ENCODE measurements around the gene MIDN.
"Not testable (repeated sequence)": the region's sequence is repeated elsewhere in the genome, so short reads cannot be mapped to it uniquely, and the experiment has no call there.

Gene MIDN

DNA sequence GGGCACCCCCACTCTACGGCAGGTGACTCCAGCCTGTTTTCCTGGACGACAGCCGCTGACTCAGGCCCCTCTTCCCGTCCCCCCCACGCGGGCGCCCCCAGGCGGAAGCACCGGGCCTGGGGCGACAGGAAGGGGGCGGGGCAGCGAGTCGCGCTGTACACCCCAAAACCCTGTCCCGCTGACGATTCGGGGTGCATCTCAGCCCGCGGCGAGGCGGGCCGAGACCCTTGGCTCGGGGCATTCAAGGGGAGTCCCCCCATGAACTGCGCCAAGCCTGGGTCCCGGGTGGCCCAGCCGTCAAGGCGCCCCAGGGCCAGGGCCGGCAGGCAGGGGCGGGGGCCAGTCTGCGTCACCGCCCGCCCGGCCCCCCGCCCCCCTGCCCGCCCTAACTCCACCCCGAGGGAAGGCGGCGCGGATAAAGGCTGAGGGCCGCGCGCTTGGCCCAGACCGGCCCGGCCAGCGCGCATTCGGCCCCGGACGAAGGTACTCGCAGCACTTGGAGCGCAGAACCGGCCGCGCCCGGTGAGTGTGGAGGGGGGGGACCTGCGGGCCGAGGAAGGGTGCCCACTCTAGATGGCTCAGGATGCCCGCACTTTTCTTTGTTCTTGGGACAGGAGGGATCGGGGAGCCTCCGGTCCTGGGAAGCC lies at the start of gene MIDN:
Gene MIDN (plus strand): TSS at position 445 of the 647 bp plus-strand sequence. CDS start 1,714 bp downstream, outside the sequence.
- DNase-seq (ENCODE audit: low spot score), result peak; percentile 90
- TF ChIP-seq CTCF (IDR thresholded peaks at IDR 0.05; ENCODE audit: extremely low read depth, missing control alignments), result peak; percentile 44

GRCh38 chr19:1199531-1199930 lies 48.9 kb upstream of the MIDN start:
- TF ChIP-seq CTCF (IDR thresholded peaks at IDR 0.05; ENCODE audit: extremely low read depth, missing control alignments), result no peak
- DNase-seq (ENCODE audit: low spot score), result no peak

DNA sequence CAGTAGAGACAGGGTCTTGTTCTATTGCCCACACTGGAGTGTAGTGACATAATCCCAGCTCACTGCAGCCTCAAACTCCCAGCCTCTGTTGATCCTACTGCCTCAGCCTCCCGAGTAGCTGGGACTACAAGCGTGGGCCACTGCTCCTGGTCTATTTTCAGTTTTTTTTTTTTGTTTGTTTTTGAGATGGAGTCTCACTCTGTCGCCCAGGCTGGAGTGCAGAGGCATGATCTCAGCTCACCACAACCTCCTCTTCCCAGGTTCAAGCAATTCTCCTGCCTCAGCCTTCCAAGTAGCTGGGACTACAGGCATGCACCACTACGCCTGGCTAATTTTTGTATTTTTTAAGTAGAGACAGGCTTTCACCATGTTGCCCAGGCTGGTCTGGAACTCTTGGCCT lies 47.8 kb upstream of the MIDN start:
- DNase-seq (ENCODE audit: low spot score), result not testable (repeated sequence)

- peak; percentile 100 for DNase-seq (ENCODE audit: low spot score)
- TF ChIP-seq CTCF (IDR thresholded peaks at IDR 0.05; ENCODE audit: extremely low read depth, missing control alignments), result no peak
Observed at GRCh38 chr19:1205114-1206099, 43.0 kb upstream of the MIDN start, which contains the start of gene STK11. STK11 (plus strand) TSS chr19:1205778; CDS start chr19:1206914, 1,136 bp downstream.

DNA sequence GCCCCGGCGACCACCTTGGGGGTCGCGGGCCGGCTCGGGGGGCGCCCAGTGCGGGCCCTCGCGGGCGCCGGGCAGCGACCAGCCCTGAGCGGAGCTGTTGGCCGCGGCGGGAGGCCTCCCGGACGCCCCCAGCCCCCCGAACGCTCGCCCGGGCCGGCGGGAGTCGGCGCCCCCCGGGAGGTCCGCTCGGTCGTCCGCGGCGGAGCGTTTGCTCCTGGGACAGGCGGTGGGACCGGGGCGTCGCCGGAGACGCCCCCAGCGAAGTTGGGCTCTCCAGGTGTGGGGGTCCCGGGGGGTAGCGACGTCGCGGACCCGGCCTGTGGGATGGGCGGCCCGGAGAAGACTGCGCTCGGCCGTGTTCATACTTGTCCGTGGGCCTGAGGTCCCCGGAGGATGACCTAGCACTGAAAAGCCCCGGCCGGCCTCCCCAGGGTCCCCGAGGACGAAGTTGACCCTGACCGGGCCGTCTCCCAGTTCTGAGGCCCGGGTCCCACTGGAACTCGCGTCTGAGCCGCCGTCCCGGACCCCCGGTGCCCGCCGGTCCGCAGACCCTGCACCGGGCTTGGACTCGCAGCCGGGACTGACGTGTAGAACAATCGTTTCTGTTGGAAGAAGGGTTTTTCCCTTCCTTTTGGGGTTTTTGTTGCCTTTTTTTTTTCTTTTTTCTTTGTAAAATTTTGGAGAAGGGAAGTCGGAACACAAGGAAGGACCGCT lies 42.1 kb upstream of the MIDN start:
- DNase-seq (ENCODE audit: low spot score), result no peak
- TF ChIP-seq CTCF (IDR thresholded peaks at IDR 0.05; ENCODE audit: extremely low read depth, missing control alignments), result no peak

- TF ChIP-seq CTCF (IDR thresholded peaks at IDR 0.05; ENCODE audit: extremely low read depth, missing control alignments), result no peak
- no peak for DNase-seq (ENCODE audit: low spot score)
Observed at GRCh38 chr19:1206864-1207450, 41.4 kb upstream of the MIDN start.

GRCh38 chr19:1208830-1209229 lies 39.6 kb upstream of the MIDN start:
- not testable (repeated sequence) for DNase-seq (ENCODE audit: low spot score)

DNA sequence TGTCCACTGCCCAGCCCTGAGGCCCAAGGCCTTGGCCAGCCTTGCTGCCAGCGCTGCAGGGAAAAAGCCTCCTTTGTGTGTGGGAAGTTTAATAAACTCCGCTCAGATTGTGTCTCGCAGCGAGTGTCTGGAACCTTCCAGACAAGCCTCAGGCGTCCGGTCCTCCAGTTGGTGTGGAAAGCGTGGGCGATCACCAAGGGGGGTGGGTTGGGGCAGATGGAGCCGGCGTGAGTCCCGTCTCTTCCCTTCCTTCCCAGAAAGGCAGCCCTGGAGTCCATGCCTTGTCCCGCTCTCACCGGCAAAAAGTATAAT lies 38.2 kb upstream of the MIDN start:
- TF ChIP-seq CTCF (IDR thresholded peaks at IDR 0.05; ENCODE audit: extremely low read depth, missing control alignments), result no peak
- DNase-seq (ENCODE audit: low spot score), result no peak
